ENCODE data around the gene LRG1. TPM values are rescaled to one million over a fixed set of nuclear protein-coding genes. Genes with fewer than 3 reads are reported as not detected.

Gene LRG1
- polyA plus RNA-seq, 2 donors = 12.7 to 20.1 TPM

GRCh38 chr19:4487572-4487971 lies 52.3 kb downstream of the LRG1 start:
- Histone ChIP-seq H3K27ac (ENCODE audit: low read depth in 2 of 2, low read length in 1 of 2) (no peak overlapping the region), H3K36me3 (ENCODE audit: control insufficient read depth in 2 of 2, insufficient read depth in 2 of 2, low read length in 1 of 2) (peaks cover 3 to 41% of the 10 kb centered on the region in 2 donors), H3K4me3 (ENCODE audit: low read depth in 1 of 2, low read length in 2 of 2) (no peak overlapping the region), H3K27me3 (ENCODE audit: control insufficient read depth in 1 of 2, insufficient read depth in 2 of 2, low read length in 2 of 2) (no peaks in the 10 kb centered on the region), H3K4me1 (ENCODE audit: control insufficient read depth in 2 of 2, insufficient read depth in 2 of 2, low read length in 1 of 2) (no peaks in the 10 kb centered on the region), H3K9me3 (ENCODE audit: control insufficient read depth in 2 of 2, insufficient read depth in 1 of 2, low read depth in 1 of 2, low read length in 1 of 2) (peaks cover 0 to 2% of the 10 kb centered on the region in 2 donors)
- 88 to 92% methylated on average over 11 of the region's 11 CpGs for WGBS, 2 donors

Other genes starting within 250 kb of the LRG1 start
- gene TMIGD2, start 237.6 kb downstream of the LRG1 start, polyA plus RNA-seq = under 1 TPM; 0.31 to 0.47 TPM
- 1 to 10 TPM in 1 of 2 donors, under 1 TPM in 1; 0.19 to 1.2 TPM for gene FSD1, start 235.4 kb downstream of the LRG1 start, polyA plus RNA-seq
- gene STAP2, start 201.2 kb downstream of the LRG1 start, polyA plus RNA-seq = 100 to 1,000 TPM in 1 of 2 donors, 10 to 100 TPM in 1; 99.2 to 126 TPM
- gene MPND, start 196.5 kb downstream of the LRG1 start, polyA plus RNA-seq = 10 to 100 TPM; 13.5 to 15.5 TPM
- 100 to 1,000 TPM; 123 to 242 TPM for gene SH3GL1, start 139.5 kb downstream of the LRG1 start, polyA plus RNA-seq
- gene CHAF1A, start 137.4 kb downstream of the LRG1 start, polyA plus RNA-seq = 10 to 100 TPM; 10.8 to 11.7 TPM
- 10 to 100 TPM; 71.3 to 82.8 TPM for gene UBXN6, start 82.2 kb downstream of the LRG1 start, polyA plus RNA-seq
- 10 to 100 TPM; 23.3 to 57.5 TPM for gene HDGFL2, start 67.7 kb downstream of the LRG1 start, polyA plus RNA-seq
- 1 to 10 TPM; 2.8 to 4.1 TPM for gene PLIN4, start 21.6 kb downstream of the LRG1 start, polyA plus RNA-seq
- gene PLIN5, start 4.8 kb downstream of the LRG1 start, polyA plus RNA-seq = 1 to 10 TPM; 2.7 to 4.9 TPM
- gene SEMA6B, start 19.6 kb upstream of the LRG1 start, polyA plus RNA-seq = 1 to 10 TPM; 1.1 to 2.0 TPM
- gene TNFAIP8L1, start 99.5 kb upstream of the LRG1 start, polyA plus RNA-seq = 1 to 10 TPM; 4.2 to 4.7 TPM
- 10 to 100 TPM; 22.9 to 67.5 TPM for gene MYDGF, start 130.3 kb upstream of the LRG1 start, polyA plus RNA-seq
- 10 to 100 TPM; 24.3 to 29.2 TPM for gene DPP9, start 183.8 kb upstream of the LRG1 start, polyA plus RNA-seq

Measured in esophagus (tissue), 2 donors.